ENCODE results near the gene PCNX1.

PCNX1 gene

GRCh38 chr14:70962935-70963334 is 55.7 kb downstream of the PCNX1 start:
- DNase-seq (ENCODE audit: low spot score): no peak
- no peak for TF ChIP-seq CTCF (IDR thresholded peaks at IDR 0.05)
- H3K4me3 ChIP-seq: no peak overlapping the region
- H3K27ac ChIP-seq: no peak overlapping the region

GRCh38 chr14:70964492-70964891 is 57.2 kb downstream of the PCNX1 start:
- H3K4me3 ChIP-seq: no peak overlapping the region
- TF ChIP-seq CTCF (IDR thresholded peaks at IDR 0.05): no peak

GRCh38 chr14:70971560-70971959 is 64.3 kb downstream of the PCNX1 start:
- no peak for DNase-seq (ENCODE audit: low spot score)
- no peak for TF ChIP-seq CTCF (IDR thresholded peaks at IDR 0.05)
- no peak overlapping the region for H3K4me3 ChIP-seq
- no peak overlapping the region for H3K27ac ChIP-seq

More at GRCh38 chr14:70964492-70964891, 57.2 kb downstream of the PCNX1 start:
- no peak overlapping the region for H3K27ac ChIP-seq
- no peak for DNase-seq (ENCODE audit: low spot score)

DNA sequence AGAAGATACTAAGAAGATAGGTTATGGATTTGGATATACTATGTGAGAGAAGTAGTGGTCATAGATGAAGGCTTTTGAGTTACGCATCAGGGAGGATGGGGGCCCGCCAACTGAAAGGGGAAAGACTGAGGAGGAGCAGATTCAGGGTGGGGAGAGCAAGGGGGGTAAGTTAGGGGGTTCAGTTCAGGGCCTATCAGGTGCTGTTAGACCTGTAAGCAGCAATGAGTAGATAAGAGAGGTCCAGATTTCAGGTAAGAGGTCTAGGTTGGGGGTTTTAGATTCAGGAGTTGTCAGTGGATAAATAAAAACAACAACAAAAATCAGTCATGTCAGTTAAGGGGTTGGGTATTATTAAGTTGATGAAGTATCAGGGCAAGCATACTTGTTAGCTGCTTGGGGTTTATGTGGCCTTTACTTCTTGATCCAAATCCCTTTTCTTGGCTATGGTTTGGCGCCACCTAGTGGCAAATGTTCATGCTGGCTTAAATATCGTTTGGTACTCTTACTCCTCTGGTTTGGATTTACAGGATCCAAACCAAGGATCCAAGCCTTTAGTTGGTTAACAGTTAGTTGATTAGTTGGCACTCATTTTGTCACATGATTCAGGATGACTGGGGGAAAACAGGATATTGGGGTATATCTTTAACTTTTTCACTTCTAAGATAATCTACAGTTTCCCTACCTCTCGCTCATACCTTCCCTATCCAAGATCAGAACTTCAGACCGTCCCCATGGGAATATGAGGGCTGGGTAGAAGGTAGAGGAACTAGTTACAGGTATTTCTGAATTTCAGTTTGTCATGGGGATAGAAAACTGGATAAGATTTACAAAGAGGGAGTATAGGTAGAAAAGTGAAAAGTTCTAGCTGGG is 65.1 kb downstream of the PCNX1 start:
- TF ChIP-seq CTCF (IDR thresholded peaks at IDR 0.05): peak; percentile 89
- no peak overlapping the region for H3K4me3 ChIP-seq
- DNase-seq (ENCODE audit: low spot score): peak; percentile 81
- no peak overlapping the region for H3K27ac ChIP-seq

GRCh38 chr14:70976591-70976990 is 69.3 kb downstream of the PCNX1 start:
- Histone ChIP-seq H3K27ac (no peak overlapping the region), H3K4me3 (no peak overlapping the region)
- no peak for TF ChIP-seq CTCF (IDR thresholded peaks at IDR 0.05)
- DNase-seq (ENCODE audit: low spot score): no peak

DNA sequence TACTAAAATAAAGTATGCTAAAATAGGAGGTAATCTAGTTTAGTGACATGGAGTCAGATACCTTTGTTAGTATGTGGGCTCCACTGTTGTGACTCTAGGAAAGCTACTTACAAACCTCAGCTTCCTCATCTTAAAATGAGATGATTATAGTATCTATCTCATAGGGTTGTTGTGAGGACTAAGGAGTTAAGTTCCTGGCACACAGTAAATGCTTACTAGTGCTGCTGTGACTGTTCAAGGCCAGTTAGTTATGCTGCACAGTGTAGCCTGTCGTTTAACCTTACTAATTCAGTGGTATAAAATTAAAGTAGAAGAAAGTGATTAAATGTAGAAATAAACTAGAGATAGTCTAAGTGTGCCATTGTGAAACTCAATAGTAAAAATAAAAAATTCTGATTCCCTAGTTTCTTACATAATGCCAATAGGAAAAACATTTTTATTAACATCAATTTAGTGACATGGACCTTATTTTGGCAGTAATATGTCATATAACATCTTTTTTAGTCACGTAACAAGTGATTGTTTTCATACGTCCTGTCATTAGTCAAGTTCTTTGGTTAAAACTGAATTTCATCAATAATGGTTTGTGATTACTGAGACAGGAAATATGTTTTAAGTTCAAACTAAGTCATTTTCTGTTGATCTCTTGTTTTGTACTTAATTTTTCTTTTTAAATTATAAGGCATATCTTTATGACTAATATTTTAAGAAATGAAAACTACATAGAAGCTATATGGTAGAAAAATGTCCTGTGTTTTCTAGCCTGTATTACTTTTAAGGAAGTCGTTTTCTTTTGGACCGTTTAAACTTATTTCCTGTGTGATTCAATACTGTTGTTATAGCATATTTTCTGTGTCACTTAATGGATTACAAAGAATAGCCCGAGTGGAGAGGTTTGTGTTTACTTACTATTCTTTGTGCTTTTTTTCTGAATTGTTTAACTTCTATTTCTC is 74.0 kb downstream of the PCNX1 start:
- Histone ChIP-seq H3K27ac (no peak overlapping the region), H3K4me3 (no peak overlapping the region)
- no peak for TF ChIP-seq CTCF (IDR thresholded peaks at IDR 0.05)
- DNase-seq (ENCODE audit: low spot score): no peak
